Bone marrow (tissue), 2 donors: Measurements from ENCODE around the gene NAT16.

Experiments used
- DNase-seq, 2 donors: peaks; one replicate each; lab custom pipeline; 2025; lab: John Stamatoyannopoulos, UW

NAT16 gene

DNA sequence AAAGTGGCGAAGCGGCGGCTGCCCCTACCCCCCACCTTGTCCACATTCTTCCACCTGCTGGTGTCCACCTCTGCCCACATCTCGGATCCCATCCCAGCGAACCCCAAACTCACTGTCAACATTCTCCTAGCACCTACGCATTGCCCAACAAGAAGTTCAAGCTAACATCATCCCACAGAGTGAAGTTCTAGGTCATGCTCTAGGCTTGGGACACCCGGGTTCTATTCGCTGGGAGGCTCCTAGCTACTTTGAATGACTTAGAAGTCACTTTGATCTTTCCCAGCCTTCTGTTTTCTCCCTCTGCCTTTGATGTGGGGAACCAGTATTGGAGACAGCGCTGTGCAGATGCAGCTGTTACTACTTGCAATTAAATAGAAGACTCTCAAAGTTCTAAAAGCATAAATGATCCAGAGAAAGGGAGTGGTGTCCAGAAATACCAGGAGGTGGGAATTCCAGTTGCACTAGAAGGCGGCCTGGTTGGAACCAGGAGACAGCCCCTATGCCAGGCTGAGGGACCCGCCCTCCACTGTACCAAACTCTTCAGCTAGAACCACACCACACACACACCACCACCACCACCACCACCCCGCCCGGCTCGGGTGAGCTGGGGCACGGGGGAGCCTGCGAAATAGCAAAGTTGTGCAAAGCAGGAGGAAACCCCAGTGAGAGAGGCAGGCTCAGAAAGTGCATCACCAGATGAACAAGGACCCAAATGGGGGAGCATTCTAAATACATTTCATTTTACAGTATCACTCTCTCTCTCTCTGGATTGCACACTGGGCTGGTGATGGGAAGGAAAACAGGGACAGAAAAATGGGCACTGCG lies 9.3 kb downstream of the NAT16 start:
- no peak for DNase-seq

DNA sequence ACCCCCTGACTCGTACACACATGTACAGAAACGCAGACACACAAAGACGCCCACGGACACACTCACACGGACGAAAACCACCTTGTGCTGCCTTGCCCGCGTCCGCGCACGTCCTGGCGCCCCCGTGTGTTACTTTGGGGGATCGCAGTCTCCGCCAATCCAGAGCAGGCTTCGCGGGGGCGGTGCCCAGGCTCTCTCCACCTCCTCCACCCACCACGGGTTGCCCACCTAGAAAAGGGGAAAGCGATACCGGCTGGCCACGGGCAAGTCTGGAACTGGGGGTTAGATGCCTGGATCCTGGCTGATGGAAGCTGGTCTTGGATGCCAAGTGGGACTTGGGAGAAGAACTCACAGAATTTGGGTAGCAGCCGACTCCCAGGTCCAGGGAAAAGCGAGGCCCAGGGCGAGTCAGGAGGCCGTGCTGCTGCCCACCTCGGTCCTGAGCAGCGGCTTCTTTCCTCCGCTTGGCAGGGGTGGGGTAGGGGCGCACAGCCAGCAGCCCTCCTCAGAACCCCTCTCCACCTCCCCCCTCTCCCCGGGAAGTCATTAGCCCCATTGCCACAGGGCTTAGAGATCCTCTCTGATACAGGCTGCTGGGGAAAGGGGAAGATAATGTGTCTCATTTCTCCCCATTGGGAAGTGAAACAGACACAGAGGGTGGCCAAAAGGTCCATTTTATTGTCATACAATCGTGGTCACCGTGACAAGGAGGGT lies 10.1 kb downstream of the NAT16 start:
- peak; percentile 42 to 50 for DNase-seq

DNA sequence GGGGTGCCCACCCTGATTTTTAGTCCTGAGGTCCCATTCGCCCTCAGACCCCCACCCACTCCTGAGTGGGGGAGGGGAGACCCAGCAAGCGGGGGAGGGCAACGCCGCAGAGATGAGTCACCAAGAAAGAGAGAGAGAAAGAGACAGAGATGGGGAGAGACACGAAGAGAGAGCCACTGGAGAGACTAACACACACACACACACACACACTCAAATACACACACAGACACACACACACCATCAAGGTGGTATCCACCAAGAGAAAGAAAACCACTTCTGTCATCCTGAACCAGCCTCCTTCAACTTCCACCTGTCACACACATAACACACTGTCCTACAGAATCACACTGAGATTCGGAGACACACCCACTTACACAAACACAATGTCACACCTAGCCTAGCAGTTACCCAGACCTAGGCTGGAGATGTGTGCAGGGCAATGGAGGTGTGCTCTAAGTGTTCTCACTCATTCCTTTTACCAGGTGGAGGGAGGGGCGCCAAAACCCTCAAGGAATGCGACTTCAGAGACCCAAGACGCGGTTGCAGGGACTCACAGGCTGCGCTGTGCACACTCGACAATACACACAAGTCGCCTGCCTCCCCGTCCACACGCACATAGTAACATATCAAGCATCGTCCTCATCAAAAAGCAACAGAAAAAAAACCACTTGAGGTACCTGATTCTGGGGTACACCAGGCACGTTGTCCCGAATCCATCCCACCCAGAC lies 10.8 kb downstream of the NAT16 start:
- DNase-seq: no peak

DNA sequence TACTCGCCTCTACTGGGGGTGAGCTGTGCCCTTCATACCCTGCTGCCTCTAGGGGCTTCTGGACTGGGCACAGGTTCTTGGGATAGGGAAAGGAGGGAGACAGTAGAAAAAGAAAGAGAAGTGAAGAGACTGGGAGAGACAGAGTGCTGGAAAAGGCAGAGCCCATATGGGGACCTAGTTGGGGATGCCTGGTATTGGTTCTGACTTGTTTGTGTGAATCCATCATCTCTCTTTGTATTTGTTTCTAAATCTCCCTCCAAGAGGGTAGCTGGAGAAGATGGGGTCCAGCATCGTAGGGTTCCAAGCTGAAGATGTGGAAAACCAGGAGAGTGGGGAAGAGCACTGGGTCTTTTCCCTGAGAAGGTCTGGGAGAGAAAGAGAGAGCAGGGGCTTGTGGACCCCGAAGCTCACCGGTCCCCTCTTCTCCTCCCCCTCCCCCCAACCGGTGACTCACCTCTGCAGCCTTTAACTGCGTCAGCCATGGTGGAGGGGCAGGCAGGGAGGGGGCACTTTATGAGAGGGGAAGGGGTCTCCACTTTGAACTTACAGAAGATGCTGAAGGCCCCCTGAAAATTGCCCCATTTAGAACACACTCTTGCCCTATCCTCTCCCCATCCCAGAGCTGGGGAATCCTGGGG lies 11.6 kb downstream of the NAT16 start:
- no peak for DNase-seq

DNA sequence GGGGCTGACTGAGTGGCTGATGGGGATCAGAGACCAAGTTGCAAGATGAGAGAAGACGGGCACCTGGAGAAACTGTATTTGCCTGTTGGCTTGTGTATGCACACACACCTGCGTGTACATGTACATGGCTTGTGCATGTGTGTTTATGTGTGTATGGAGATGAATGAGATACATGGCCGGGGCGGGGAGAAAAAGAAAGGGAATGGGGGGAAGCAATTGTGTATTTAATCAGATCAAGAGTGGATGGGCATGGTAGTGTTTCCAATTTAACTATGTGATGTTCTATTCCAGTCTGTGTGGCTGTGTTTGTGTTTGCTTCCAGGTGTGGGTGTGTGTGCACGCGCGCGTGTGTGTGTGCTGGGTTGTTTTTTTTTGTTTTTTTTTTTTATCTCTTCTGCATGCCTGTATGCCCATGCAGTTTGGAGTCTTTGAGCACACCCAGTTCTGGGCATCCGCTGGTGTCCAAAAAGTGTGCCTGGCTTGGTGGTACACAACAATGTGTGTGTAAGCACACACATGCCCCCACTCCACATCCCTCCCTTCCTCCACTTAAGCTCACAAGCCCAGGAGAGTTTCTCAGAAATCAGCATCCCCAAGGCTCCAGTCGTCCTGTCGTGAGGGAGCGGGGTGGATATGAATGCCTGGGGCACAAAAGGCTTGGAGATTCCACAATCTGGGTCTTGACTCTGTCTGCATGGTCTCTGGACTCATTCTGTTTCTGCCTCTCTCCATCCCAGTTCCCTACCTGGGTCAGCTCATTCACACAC lies 12.3 kb downstream of the NAT16 start:
- no peak for DNase-seq

DNA sequence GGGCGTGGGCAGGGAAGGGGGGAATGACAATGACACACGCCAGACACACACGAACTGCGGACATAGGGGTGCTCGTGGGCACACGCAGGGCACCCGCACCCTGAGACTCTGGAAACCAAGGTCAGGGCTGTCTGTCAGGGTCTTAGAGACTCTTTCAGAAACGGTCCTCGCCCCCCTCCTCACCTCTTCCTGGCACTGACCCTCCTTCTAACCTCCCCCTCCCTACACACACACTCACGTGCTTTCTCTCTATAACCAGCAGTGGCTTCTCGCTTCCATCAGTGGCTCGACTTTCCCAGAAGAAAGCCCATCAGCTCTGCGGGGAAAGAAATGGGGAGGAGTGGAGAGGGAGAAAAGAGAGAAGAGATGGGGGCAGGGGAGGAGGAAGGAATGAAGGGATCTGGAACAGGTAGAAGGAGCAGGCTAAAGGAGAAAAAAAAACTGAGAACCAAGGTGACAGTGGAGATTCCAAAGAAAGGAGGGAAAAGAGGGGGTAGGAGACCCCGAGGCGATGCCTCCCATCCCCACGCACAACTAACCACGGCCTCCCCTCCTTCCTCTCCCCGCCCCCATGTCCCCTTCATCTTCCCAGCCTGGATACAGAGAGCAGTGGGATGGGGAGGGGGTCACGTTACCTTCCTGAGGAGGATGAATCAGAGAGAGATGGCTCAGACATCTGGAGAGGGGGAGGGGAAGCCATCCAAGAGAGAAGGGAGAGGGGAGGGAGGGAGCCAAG lies 13.0 kb downstream of the NAT16 start:
- DNase-seq: no peak

DNA sequence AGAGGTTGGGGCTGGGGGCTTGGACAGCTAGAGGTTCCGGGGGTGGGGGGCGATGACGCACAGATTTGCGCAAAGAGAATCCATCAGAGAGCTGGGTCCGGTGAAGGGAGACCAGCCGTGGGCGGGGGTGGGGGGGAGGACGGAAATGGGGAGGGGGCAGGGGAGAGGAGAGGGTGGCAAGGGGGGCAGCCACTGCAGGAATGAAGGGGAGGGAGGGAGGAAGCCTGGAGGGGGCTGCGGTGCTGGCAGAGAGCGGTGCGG lies 13.5 kb downstream of the NAT16 start:
- DNase-seq: no peak

DNA sequence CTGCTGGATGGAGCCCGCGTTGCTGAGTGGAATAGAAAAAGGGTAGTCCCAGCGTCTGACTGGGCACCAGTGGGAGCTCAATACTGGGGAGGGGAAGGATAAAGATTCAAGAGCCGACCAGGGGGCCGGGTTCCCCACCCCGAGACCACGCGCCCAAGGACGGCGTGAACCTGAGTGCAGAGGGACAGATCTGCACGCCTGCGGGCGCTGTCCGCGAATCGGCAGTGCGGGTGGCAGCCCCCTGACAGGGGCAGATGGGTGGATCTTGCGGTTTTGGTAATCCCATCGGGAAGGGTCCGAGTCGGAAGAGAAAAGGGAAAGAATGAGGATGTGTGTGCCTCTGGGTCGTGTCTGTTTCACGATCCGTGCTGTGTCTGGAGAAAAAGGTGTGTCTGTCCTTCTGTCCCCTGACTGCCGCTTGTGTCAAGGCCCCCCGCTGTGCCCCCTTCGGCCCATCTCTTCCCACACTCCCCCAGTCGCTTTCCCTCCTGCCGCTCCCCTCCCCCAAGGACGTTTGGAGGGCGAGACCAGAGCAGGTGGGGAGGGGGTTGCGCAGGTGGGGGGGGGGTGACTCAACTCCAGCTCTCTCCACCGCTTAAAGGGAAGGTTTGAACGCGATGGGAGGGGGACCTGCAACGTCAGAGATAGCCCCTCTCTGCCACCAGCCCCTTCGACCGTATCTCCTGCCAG lies 14.0 kb downstream of the NAT16 start:
- no peak for DNase-seq

DNA sequence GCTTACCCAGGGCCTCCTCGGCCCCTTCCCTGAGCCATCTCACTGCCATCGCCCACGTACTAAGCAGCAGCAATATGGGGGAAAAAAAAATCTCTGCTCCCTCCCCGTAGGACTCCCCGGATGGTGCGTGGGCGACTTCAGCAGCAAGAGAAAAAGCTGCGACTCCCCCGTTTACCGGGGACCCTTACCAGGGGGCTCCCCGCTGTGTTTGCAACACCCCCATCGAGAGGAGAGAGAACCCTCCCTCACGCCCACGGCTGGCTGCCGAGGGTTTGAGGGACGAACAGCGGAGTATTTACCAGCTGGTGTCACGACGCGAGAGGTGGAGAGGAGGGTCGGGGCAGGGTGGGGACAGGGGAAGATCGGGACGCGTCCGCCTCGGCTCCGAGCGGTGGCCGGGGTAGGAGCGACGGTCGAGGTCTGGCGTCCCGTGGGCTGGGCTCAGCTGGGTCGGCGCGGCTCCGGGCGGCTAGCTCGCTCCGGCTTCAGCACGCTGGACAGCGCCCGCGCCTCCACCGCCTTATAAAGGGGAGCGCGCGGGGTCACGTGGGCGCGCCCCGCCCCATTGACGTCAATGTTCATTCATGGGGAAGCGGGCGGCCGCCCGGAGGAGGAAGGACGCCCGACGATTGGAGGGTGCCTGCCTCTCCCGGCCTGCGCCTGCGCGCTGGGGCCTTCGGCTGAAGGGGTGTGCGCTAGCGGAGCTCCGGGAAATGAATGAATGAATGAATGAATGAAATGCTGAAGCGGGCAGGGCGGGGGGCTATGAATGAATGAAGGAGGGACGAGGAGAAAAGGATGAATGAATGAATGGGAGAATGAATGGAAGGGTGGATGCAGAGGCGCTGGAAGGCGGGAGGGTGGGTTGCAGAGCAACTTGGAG lies 14.8 kb downstream of the NAT16 start, which contains the start of gene VGF:
VGF (minus strand) TSS at position 495 of the 883 bp plus-strand sequence. CDS start 726 bp downstream, outside the sequence.
- DNase-seq: peak; percentile 60 to 76

DNA sequence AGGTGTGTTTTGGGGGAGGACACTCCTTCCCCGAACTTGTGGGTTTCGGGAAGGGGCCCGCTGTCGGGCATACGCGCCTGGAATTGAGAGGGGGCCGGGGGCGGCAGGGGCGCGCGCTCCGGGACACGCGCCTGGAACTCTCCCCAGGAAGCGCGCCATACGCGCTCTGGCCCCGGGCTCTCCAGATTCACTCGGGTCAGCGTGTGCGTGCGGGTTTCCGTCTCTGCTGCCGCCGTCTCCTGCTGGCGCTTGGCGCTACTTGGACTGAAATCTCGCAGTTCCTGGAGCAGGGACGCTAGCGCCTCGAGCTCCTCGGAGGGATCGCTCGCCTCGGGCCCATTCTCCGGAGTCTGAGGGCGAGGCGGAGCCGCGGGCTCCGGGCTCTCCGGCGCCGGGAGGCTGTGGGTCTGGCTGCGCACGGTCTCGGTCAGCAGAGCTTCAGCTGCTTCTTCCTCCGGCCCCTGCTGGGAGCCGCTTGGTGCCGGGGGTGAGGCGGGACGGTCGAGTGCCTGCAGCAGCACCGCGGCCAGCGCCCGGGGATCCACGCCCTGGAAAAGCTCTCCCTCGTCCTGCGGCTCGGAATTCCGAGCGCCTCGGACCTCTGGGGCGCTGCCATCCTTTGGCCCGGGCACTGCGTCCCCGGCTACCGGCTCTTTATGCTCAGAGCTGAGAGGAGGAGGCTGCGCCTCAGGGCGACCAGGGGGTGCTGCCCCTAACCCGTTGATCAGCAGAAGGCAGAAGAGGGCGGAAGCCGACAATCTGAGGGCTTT lies 15.8 kb downstream of the NAT16 start:
- DNase-seq: no peak

DNA sequence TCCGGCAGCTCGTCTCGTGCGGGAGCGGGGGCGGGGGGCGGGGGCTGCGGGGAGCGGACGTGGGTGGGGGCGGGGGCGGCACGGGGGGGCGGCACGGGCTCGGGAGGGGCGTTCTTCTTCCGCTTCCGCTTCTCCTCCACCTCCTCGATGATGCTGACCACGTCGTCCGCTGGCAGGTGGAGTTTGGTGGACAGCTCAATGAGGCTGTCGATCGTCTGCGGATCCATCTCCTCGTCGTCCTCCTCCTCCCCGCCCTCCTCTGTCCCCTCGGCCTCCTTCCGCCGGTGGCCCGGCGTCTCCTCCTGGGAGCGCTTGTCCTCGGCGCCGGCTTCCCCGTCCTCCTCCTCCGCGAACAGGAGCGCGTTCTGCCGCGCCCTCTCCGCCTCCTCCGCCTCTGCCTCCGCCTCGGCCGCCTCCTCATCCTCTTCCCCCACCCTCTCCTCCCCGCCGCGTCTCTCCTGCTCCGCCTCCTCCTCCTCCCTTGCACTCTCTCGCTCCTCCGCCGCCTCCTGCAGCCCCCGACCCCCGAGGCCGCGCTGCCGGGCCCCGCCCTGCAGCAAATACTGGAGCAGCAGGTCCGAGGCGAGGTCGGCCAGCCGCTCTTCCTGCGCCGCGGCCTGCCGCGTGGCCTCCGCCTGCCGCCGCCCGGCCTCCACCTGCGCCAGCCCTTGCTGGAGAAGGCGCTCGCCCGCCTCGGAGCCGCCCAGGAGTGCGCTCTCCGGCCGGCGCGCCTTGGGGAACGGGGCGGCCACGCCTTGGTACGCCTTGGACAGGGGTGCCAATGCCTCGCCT lies 16.6 kb downstream of the NAT16 start:
- no peak for DNase-seq

DNA sequence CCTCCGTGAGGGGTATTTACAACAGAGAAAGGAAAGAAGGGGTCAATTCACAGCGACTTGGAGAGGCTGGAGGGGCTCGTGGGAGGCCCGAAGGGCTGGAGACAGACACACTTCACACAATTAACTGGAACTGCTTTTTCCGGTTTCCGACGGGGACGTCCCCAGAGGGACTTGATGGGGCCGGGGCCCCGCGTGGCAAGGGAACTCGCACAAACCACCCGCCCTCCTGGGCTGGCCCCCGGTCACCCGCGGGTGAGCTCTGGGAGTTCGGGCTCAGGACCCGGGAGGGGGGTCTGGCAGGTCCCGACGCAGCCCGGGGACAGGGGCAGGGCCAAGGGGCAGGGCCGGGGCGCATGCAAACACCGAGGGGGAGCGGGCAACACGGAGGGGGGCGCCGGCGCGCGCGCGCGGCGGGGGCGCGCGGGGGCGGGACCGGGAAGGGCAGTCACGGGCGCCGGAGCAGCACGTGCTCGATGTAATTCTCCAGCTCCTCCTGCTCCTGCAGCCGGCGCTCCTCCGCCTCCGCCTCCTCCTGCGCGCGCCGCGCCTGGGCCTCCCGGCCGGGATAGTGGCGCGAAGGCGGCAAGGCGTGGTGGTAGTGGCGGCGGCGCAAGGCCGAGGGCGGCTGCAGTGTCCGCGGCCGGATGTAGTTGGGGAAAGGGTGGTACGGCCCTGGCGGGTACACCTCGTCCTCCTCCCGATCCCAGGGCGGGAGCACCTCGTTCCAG lies 17.4 kb downstream of the NAT16 start:
- no peak for DNase-seq

GRCh38 chr7:101161692-101162471 lies 18.2 kb downstream of the NAT16 start:
- DNase-seq: no peak

GRCh38 chr7:101160910-101161309 lies 19.2 kb downstream of the NAT16 start:
- no peak for DNase-seq

GRCh38 chr7:101159696-101160674 lies 20.1 kb downstream of the NAT16 start:
- DNase-seq: no peak
